Osteocyte (in vitro differentiated cells): ENCODE data around the gene TROAP. TPM values are rescaled to one million over a fixed set of nuclear protein-coding genes. Genes with fewer than 3 reads are reported as not detected.
A peak's percentile ranks its signal among the peaks of the same experiment; 100 is the strongest.
"Not testable (repeated sequence)": the region's sequence is repeated elsewhere in the genome, so short reads cannot be mapped to it uniquely, and the experiment has no call there.

Experiments
- DNase-seq: peaks from one replicate; pipeline ENCODE4 v3.0.0; 2021; ENCODE audit warnings: mixed read lengths; ENCODE audit not compliant: unreplicated experiment; ENCODE audit errors: extremely low spot score
- H3K27ac Mint-ChIP-seq: one replicate; pipeline ENCODE4 v1.8.0; 2021; ENCODE audit warnings: mild to moderate bottlenecking, mixed read lengths; ENCODE audit not compliant: unreplicated experiment
- H3K27me3 Mint-ChIP-seq: one replicate; pipeline ENCODE4 v1.8.0; 2021; ENCODE audit warnings: mixed read lengths; ENCODE audit not compliant: unreplicated experiment
- H3K36me3 Mint-ChIP-seq: one replicate; pipeline ENCODE4 v1.8.0; 2021; ENCODE audit warnings: mixed read lengths; ENCODE audit not compliant: unreplicated experiment
- H3K4me1 Mint-ChIP-seq: one replicate; pipeline ENCODE4 v1.8.0; 2021; ENCODE audit warnings: mixed read lengths; ENCODE audit not compliant: unreplicated experiment
- H3K4me3 Mint-ChIP-seq: one replicate; pipeline ENCODE4 v1.8.0; 2021; ENCODE audit warnings: mild to moderate bottlenecking, moderate library complexity, mixed read lengths; ENCODE audit not compliant: unreplicated experiment
- H3K9me3 Mint-ChIP-seq: one replicate; pipeline ENCODE4 v1.8.0; 2021; ENCODE audit warnings: mixed read lengths; ENCODE audit not compliant: unreplicated experiment
- total RNA-seq: library from RNA; stranded (reverse); gene quantifications from 2 replicates; pipeline ENCODE4 v1.2.1, GENCODE V29; 2021
- TF ChIP-seq, protein P1 (sequence below): fragments of 200-600 bp; sonication (generic); IDR thresholded peaks from 2 replicates; pipeline ENCODE4 v1.5.0; 2021; ENCODE audit warnings: antibody characterized with exemption, mild to moderate bottlenecking, moderate library complexity

Gene TROAP
- total RNA-seq, 1 donor from 2014 or later = 9.6 TPM

DNA sequence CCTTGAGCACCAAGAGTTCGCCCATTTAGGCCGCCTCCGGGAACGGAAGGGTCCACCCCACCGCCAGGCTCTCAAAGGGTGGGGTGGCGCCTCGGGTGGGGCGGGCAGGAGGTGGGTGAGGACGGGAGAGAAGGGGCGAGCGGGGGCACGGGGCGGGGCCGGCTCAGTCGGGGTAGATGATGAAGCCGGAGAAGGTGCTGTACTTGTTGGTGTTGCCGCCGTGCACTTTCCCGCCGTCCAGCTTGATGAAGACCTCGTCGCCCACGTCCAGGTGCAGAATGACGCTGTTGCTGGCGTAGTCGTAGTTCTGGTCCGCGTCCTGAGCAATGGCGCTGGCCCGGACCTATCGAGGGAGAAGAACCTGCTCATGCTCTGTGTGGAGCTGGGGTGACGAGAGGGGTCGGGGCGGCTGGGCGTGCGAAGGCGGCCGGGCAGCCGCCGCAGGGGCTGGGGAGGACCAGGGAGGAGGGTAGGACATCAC is 9.9 kb downstream of the TROAP start:
- Mint-ChIP-seq H3K27ac (no peak overlapping the region), H3K4me1 (peaks cover 9% of the 10 kb centered on the region)
- no peak for DNase-seq

DNA sequence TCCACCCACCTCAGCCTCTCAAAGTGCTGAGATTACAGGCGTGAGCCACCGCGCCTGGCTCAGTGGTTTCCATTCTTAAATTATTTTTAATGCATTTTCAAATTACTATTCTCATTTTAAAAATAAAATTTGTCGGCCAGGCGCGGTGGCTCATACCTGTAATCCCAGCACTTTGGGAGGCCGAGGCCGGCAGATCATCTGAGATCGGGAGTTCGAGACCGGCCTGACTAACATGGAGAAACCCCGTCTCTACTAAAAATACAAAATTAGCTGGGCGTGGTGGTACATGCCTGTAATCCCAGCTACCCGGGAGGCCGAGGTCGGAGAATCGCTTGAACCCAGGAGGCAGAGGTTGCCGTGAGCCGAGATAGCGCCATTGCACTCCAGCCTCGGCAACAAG is 10.7 kb downstream of the TROAP start:
- H3K9me3 Mint-ChIP-seq, H3K4me1 Mint-ChIP-seq, H3K4me3 Mint-ChIP-seq, DNase-seq, H3K36me3 Mint-ChIP-seq, H3K27ac Mint-ChIP-seq: not testable (repeated sequence)
- peaks cover 22% of the 10 kb centered on the region for H3K27me3 Mint-ChIP-seq

More for the DNA sequence above, 9.9 kb downstream of the TROAP start:
- Mint-ChIP-seq H3K9me3 (no peaks in the 10 kb centered on the region), H3K4me3 (no peak overlapping the region), H3K27me3 (peaks cover 19% of the 10 kb centered on the region), H3K36me3 (no peaks in the 10 kb centered on the region)
- TF ChIP-seq, protein P1, sequence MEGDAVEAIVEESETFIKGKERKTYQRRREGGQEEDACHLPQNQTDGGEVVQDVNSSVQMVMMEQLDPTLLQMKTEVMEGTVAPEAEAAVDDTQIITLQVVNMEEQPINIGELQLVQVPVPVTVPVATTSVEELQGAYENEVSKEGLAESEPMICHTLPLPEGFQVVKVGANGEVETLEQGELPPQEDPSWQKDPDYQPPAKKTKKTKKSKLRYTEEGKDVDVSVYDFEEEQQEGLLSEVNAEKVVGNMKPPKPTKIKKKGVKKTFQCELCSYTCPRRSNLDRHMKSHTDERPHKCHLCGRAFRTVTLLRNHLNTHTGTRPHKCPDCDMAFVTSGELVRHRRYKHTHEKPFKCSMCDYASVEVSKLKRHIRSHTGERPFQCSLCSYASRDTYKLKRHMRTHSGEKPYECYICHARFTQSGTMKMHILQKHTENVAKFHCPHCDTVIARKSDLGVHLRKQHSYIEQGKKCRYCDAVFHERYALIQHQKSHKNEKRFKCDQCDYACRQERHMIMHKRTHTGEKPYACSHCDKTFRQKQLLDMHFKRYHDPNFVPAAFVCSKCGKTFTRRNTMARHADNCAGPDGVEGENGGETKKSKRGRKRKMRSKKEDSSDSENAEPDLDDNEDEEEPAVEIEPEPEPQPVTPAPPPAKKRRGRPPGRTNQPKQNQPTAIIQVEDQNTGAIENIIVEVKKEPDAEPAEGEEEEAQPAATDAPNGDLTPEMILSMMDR = no peak

DNA sequence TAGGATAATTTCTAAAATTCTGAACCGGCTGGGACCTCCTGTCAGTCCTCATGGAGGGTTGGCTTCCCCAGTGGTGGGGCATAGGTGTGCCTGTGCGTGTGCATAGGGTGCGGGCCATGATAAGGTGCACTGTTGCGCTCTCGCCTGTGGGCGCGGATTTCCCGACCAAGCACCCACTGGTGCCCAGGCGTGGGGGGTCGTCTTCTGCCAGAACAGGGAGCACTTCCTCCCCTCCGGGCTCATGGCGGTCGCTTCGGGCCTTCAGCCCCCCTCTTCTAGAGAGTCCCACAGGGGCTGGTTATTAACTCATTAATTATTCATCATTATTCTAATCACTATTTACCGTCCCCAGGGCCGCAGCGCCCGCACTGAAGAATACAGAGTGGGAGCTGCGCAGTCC is 11.2 kb downstream of the TROAP start:
- no peak overlapping the region for H3K4me3 Mint-ChIP-seq
- no peaks in the 10 kb centered on the region for H3K36me3 Mint-ChIP-seq
- peaks cover 22% of the 10 kb centered on the region for H3K27me3 Mint-ChIP-seq
- no peaks in the 10 kb centered on the region for H3K9me3 Mint-ChIP-seq
- peaks cover 11% of the 10 kb centered on the region for H3K4me1 Mint-ChIP-seq
- no peak overlapping the region for H3K27ac Mint-ChIP-seq
- no peak for DNase-seq
- TF ChIP-seq, protein P1 = no peak

DNA sequence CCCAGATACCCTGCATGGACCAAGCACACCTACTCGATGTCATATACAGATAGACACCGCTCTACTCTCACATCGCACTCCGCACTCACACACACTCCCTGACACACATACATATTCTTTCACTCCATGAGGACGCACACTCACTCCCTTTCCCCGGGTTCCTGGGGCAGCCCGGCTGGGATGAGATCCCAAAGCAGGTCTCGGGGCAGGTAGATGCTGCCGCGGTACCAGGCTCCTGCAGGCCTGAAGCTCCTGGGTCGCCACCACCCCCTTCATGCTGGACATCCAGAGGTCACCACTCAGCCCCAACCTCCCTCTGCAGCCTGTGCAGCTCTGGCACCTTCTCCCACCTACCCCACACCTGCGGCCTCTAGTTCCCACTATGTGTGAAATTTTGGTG is 11.6 kb downstream of the TROAP start:
- Mint-ChIP-seq H3K4me1 (peaks cover 16% of the 10 kb centered on the region), H3K27me3 (peaks cover 22% of the 10 kb centered on the region), H3K36me3 (no peaks in the 10 kb centered on the region), H3K4me3 (no peak overlapping the region), H3K9me3 (no peaks in the 10 kb centered on the region), H3K27ac (no peak overlapping the region)
- DNase-seq = no peak
- TF ChIP-seq, protein P1 = no peak

DNA sequence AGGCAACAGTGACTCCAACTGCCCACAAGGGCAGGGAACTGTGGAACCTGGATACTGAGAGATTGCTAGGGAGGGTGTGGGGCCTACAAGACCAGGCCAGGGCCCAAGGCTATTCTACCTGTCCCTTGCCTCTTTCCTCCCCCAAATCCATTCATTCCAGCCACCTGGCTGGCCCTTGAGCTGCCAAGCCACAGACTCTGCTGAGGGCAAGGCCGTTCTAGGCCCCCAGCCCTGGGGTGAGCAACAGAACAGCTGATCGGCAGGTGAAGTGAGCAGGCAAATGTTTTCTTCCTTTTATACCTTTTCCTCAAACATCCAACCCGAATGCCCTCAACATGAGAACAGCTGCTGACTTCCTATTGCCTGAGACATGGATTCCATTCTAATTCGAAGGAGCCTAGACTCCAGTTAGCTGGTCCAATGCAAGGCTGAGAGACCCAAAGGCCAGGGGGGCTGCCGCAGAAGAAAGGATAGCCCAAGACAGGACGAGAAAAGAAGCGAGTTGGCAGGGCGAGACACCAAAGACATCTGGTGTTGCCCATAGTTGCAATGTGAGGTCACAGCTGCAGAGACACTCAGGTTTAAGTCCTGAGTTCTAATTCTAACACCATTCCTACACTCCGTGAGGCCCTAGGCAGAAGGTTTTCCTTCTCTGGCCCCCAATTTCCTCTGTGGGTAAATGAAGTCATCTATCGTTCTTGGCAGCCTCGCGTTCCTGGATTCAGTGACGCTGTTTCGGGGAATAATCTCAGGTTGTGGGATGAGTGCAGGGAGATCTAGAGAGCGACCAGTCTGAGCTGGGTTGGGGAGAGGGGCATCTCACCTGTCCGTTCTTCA is 12.3 kb downstream of the TROAP start:
- TF ChIP-seq, protein P1 = no peak
- H3K4me1 Mint-ChIP-seq = peaks cover 22% of the 10 kb centered on the region
- H3K27me3 Mint-ChIP-seq = peaks cover 22% of the 10 kb centered on the region
- DNase-seq = no peak
- no peaks in the 10 kb centered on the region for H3K36me3 Mint-ChIP-seq
- no peaks in the 10 kb centered on the region for H3K9me3 Mint-ChIP-seq
- peak overlapping the region; percentile 29 for H3K4me3 Mint-ChIP-seq
- no peak overlapping the region for H3K27ac Mint-ChIP-seq
